H1 (cell line): ENCODE data around the gene MYH10. TPM values are rescaled to one million over a fixed set of nuclear protein-coding genes. Genes with fewer than 3 reads are reported as not detected.

Source experiments
- POU5F1 ChIP-seq: IDR thresholded peaks from 2 replicates; pipeline ENCODE4 v1.6.1; 2011; ENCODE audit warnings: low read depth, mild to moderate bottlenecking, low read length, moderate library complexity
- SP1 ChIP-seq: IDR thresholded peaks from 2 replicates; pipeline ENCODE4 v1.6.1; 2011; ENCODE audit warnings: low read depth, low read length
- polyA plus RNA-seq, 7 experiments: library from polyadenylated mRNA; depleted of rRNA in 3 of 7; stranded (reverse) in 5 of 7; unstranded in 2 of 7; fragments of >200 nt in 5 of 7; fragments of 200-250 nt in 2 of 7; gene quantifications; 1 replicate in 5 of 7; 2 replicates in 1 of 7; 4 replicates in 1 of 7; pipeline versions ENCODE4 v1.2.1 to v1.2.3, GENCODE V29; 2011 to 2013; ENCODE audit warnings: missing spikeins in 2 of 7, mixed read lengths in 2 of 7
- total RNA-seq: library from RNA; stranded (reverse); fragmentation: NEBNext Ultra II Directional; extraction: Animal tissue kit (Norgen Biotek cat#: 25700); gene quantifications from 2 replicates; pipeline ENCODE4 v1.2.1, GENCODE V29; 2021
- TF ChIP-seq, protein P1 (sequence below), 3 experiments: IDR thresholded peaks; 1 replicate in 2 of 3; 2 replicates in 1 of 3; pipeline versions ENCODE4 v1.5.1 to v1.6.1; 2011; ENCODE audit warnings: low read length in 3 of 3, mild to moderate bottlenecking in 3 of 3, inconsistent platforms in 2 of 3, low read depth in 1 of 3, moderate library complexity in 1 of 3; ENCODE audit not compliant: insufficient read depth in 1 of 3; ENCODE audit errors: control extremely low read depth in 1 of 3

The MYH10 gene
- total and polyA plus RNA-seq, 2 of the 8 experiments (the other 6 are each of a cell fraction or from before 2014, with no cell fraction given), result 64.1 to 289 TPM

DNA sequence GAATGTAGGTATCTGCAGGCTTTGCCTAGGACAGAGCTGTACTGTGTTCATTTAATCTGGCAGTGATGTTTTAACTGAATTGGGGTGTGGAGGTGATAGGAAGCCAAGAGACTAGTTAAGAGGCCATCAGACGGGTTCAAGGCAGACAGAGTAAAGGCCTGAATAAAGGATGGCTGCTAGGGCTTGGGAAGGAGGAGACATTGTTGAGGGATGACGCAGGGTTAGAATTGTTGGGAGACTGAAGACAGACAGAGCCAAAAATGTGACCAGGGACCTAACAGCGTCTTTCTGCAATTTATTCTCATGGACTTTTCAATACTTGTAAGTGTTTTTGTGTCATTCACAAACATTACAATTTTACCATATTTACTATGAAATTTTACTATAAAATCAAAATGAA is 48.6 kb upstream of the MYH10 start (continued):
- TF ChIP-seq SP1, result no peak
- TF ChIP-seq, protein P1, sequence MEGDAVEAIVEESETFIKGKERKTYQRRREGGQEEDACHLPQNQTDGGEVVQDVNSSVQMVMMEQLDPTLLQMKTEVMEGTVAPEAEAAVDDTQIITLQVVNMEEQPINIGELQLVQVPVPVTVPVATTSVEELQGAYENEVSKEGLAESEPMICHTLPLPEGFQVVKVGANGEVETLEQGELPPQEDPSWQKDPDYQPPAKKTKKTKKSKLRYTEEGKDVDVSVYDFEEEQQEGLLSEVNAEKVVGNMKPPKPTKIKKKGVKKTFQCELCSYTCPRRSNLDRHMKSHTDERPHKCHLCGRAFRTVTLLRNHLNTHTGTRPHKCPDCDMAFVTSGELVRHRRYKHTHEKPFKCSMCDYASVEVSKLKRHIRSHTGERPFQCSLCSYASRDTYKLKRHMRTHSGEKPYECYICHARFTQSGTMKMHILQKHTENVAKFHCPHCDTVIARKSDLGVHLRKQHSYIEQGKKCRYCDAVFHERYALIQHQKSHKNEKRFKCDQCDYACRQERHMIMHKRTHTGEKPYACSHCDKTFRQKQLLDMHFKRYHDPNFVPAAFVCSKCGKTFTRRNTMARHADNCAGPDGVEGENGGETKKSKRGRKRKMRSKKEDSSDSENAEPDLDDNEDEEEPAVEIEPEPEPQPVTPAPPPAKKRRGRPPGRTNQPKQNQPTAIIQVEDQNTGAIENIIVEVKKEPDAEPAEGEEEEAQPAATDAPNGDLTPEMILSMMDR (IDR thresholded peaks at IDR 0.05; ENCODE audit: control extremely low read depth in 1 of 3, insufficient read depth in 1 of 3, low read depth in 1 of 3, low read length in 3 of 3), result no peak
- TF ChIP-seq POU5F1, result no peak
